DOHH2 (cell line): ENCODE measurements around the gene REEP1.

Experiments
- H3F3A ChIP-seq: fragments of 200-600 bp; sonication (generic), shearing (Covaris generic); 2 replicates; pipeline ENCODE4 v1.6.0; 2016; ENCODE audit warnings: antibody characterized with exemption, mild to moderate bottlenecking; ENCODE audit not compliant: control insufficient read depth, insufficient read depth
- H3K27ac ChIP-seq: fragments of 200-600 bp; sonication (generic); 2 replicates; pipeline ENCODE4 v1.5.1; 2014; ENCODE audit warnings: low read depth, mild to moderate bottlenecking, low read length, moderate library complexity
- H3K27me3 ChIP-seq: fragments of 200-600 bp; sonication (generic); 2 replicates; pipeline ENCODE4 v1.6.1; 2014; ENCODE audit warnings: mild to moderate bottlenecking, low read length, mixed read lengths; ENCODE audit not compliant: control insufficient read depth
- H3K36me3 ChIP-seq: fragments of 200-600 bp; sonication (generic); 2 replicates; pipeline ENCODE4 v1.6.1; 2014; ENCODE audit warnings: mild to moderate bottlenecking, low read length, moderate library complexity, mixed read lengths; ENCODE audit not compliant: control insufficient read depth
- H3K4me1 ChIP-seq: fragments of 200-600 bp; sonication (generic); 2 replicates; pipeline ENCODE4 v1.6.1; 2014; ENCODE audit warnings: mild to moderate bottlenecking, low read length, mixed read lengths; ENCODE audit not compliant: control insufficient read depth
- H3K4me2 ChIP-seq: fragments of 200-600 bp; sonication (generic); 2 replicates; pipeline ENCODE4 v1.6.0; 2014; ENCODE audit warnings: mild to moderate bottlenecking, low read length, moderate library complexity
- H3K4me3 ChIP-seq: fragments of 200-600 bp; sonication (generic); 2 replicates; pipeline ENCODE4 v1.5.1; 2014; ENCODE audit warnings: mild to moderate bottlenecking, low read length, mixed read lengths
- H3K79me2 ChIP-seq: fragments of 200-600 bp; sonication (generic); 2 replicates; pipeline ENCODE4 v1.6.1; 2014; ENCODE audit warnings: mild to moderate bottlenecking, low read length, mixed read lengths; ENCODE audit not compliant: control insufficient read depth
- H3K9me2 ChIP-seq: fragments of 200-600 bp; sonication (generic); replicated peaks from 2 replicates; pipeline ENCODE4 v1.6.1; 2014; ENCODE audit warnings: mild to moderate bottlenecking, low read length, mixed read lengths; ENCODE audit not compliant: control insufficient read depth
- H3K9me3 ChIP-seq: fragments of 200-600 bp; sonication (generic); 2 replicates; pipeline ENCODE4 v1.6.1; 2014; ENCODE audit warnings: antibody characterized with exemption, low read length, mixed read lengths; ENCODE audit not compliant: control insufficient read depth, insufficient read depth
- H4K20me1 ChIP-seq: fragments of 200-600 bp; sonication (generic); 2 replicates; pipeline ENCODE4 v1.6.0; 2014; ENCODE audit warnings: low read depth, mild to moderate bottlenecking, antibody characterized with exemption, low read length, moderate library complexity; ENCODE audit not compliant: control insufficient read depth, insufficient read depth
- CTCF ChIP-seq: fragments of 200-600 bp; sonication (generic); IDR thresholded peaks from one replicate; pipeline ENCODE4 v1.5.1; 2014; ENCODE audit warnings: antibody characterized with exemption, mild to moderate bottlenecking, low read depth, low read length; ENCODE audit not compliant: poor library complexity, severe bottlenecking
- EZH2phosphoT487 ChIP-seq: fragments of 200-600 bp; sonication (generic); IDR thresholded peaks from 2 replicates; pipeline ENCODE4 v1.6.1; 2017; ENCODE audit warnings: borderline replicate concordance, mild to moderate bottlenecking, antibody characterized with exemption, low read length, moderate library complexity, mixed read lengths

The REEP1 gene

GRCh38 chr2:86232373-86232784 lies 105.0 kb downstream of the REEP1 start:
- H3K4me1 ChIP-seq: peaks cover 10% of the 10 kb centered on the region
- no peaks in the 10 kb centered on the region for H3K79me2 ChIP-seq
- no peaks in the 10 kb centered on the region for H3F3A ChIP-seq
- H3K4me3 ChIP-seq: no peak overlapping the region
- H4K20me1 ChIP-seq: no peaks in the 10 kb centered on the region
- no peak overlapping the region for H3K4me2 ChIP-seq
- H3K36me3 ChIP-seq: no peaks in the 10 kb centered on the region
- H3K9me2 ChIP-seq: no peaks in the 10 kb centered on the region
- no peak overlapping the region for H3K27ac ChIP-seq
- H3K27me3 ChIP-seq: no peaks in the 10 kb centered on the region
- TF ChIP-seq CTCF (no peak), EZH2phosphoT487 (no peak)
- H3K9me3 ChIP-seq: no peaks in the 10 kb centered on the region

DNA sequence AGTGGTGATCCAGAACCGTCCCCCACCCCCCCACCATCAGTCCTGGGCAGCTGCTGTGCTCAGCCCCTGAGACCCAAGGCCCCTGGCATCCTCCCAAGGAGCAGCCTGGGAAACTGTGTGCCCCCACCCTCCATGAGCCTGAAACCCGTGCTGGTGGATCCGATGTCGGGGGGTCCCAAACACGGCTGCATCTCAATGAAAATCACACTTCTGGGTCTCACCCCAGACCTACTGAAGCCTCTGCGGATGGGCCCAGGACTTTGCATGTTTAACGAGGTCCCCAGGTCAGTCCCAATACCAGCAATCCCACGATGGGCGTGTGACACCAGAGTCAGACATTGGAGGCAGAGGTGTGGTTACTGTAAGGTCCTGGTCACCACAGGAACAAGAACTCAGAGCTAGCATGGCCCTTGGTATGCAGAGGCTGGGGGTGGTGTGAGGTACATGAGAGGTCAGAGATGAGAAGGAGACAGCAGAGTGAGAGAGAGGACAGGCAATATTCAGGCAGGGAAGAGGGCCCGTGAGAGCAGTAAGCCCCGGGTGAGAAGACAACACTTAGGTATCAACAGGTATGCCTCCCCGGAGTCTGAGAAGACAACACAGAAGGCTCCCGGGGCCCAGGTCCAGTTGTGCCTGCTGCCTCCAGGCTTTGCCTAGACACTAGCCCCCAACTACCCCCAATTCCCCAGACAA lies 105.6 kb downstream of the REEP1 start:
- no peak overlapping the region for H3K27ac ChIP-seq

DNA sequence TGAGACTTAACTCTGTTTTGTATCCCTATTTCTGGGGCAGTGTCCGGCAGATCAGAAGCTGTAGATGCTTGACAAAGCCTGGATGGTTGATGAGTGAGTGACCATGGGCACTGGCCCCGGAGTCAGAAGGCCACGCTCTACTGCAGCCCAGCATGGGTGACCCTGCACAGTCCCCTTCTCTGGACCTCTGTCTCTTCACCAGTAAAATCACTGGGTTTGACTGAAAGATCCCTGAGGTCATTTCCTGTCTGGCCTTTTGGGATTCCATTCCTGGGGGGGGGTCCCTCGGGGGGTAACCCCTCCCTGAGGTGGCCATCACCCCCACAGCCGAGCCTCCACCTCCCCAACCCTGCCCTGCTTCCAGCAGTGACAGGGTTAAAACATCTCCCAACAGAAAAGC lies 106.5 kb downstream of the REEP1 start:
- no peak overlapping the region for H3K4me2 ChIP-seq
- H4K20me1 ChIP-seq: no peaks in the 10 kb centered on the region
- H3K4me3 ChIP-seq: no peak overlapping the region
- TF ChIP-seq CTCF (no peak), EZH2phosphoT487 (no peak)
- no peaks in the 10 kb centered on the region for H3K9me2 ChIP-seq
- H3K79me2 ChIP-seq: no peaks in the 10 kb centered on the region
- H3K4me1 ChIP-seq: peaks cover 14% of the 10 kb centered on the region
- no peak overlapping the region for H3K27ac ChIP-seq
- no peaks in the 10 kb centered on the region for H3K36me3 ChIP-seq
- no peaks in the 10 kb centered on the region for H3K9me3 ChIP-seq
- no peaks in the 10 kb centered on the region for H3K27me3 ChIP-seq
- no peaks in the 10 kb centered on the region for H3F3A ChIP-seq

More for the DNA sequence above, 105.6 kb downstream of the REEP1 start:
- Histone ChIP-seq H3K4me2 (no peak overlapping the region), H3K79me2 (no peaks in the 10 kb centered on the region), H4K20me1 (no peaks in the 10 kb centered on the region), H3K4me3 (no peak overlapping the region), H3F3A (no peaks in the 10 kb centered on the region), H3K36me3 (no peaks in the 10 kb centered on the region), H3K9me3 (no peaks in the 10 kb centered on the region), H3K9me2 (no peaks in the 10 kb centered on the region), H3K4me1 (peaks cover 5% of the 10 kb centered on the region; the same call in 1 of the 2 replicates), H3K27me3 (no peaks in the 10 kb centered on the region)
- TF ChIP-seq CTCF: no peak
- TF ChIP-seq EZH2phosphoT487: no peak
